GM18505 (cell line): ENCODE measurements around the gene SYNJ2.

Source experiments
- ATAC-seq: cut with Tn5 transposase; IDR thresholded peaks from one replicate; pipeline ENCODE4 v1.9.1; 2021; ENCODE audit not compliant: unreplicated experiment
- POLR2A ChIP-seq: IDR thresholded peaks from 4 replicates; pipeline ENCODE4 v1.6.1; 2011; ENCODE audit warnings: borderline replicate concordance; ENCODE audit not compliant: insufficient read depth, insufficient read length; ENCODE audit errors: extremely low read depth

SYNJ2 gene

DNA sequence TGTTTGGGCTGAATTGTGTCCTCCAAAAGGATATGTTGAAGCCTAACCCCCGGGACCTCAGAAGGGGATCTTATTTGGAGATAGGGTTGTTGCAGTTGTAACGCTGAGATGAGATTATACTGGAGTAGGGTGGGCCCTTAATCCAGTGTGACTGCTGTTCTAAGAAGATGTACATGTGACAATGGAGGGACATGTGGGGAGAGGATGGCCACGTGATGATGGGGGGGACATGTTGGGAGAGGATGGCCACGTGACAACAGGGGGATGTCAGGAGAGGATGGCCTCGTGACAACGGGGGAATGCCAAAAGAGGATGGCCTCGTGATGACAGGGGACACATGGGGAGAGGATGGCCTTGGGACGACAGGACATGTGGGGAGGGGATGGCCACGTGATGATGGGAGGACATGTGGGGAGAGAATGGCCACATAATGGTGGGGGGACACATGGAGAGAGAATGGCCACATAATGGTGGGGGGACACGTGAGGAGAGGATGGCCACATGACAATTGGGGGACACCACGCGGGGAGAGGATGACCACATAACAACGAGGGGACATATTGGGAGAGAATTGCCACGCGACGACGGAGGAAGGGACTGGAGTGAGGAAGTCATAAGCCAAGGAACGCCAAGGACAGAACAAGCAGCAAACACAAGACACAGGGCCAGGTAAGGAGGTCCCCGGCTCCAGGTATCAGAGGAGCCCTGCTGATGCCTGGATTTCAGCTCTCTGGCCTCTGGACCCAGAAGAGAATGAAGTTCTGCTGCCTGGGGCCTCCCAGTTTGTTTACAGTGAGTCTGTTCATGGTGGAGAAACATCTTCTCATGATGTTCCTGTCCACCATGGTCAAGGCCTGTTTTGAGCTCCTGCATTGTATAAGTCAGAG lies 29.2 kb downstream of the SYNJ2 start:
- ATAC-seq: no peak
- no peak for TF ChIP-seq POLR2A

DNA sequence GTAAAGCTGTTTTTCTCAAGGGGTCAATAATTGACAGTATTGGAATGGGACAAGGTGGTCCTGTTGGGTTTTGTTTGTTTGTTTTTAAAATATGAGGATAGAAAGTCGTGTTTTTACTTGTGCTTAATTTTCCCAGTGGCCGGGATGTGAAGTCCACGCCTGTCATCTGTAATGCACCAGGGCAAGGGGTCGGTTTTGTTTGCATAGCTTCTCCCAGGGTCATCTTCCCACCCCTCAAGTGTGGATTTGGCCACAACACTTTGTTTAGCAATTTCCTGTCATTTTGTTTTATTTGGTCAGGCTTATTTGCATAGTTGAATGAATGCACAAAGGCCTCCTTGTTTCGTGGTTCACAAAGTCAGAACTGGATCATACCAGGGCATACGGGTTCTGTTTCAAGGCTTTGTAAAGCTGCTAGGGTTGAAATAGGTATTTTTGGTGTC lies 29.8 kb downstream of the SYNJ2 start:
- no peak for ATAC-seq

DNA sequence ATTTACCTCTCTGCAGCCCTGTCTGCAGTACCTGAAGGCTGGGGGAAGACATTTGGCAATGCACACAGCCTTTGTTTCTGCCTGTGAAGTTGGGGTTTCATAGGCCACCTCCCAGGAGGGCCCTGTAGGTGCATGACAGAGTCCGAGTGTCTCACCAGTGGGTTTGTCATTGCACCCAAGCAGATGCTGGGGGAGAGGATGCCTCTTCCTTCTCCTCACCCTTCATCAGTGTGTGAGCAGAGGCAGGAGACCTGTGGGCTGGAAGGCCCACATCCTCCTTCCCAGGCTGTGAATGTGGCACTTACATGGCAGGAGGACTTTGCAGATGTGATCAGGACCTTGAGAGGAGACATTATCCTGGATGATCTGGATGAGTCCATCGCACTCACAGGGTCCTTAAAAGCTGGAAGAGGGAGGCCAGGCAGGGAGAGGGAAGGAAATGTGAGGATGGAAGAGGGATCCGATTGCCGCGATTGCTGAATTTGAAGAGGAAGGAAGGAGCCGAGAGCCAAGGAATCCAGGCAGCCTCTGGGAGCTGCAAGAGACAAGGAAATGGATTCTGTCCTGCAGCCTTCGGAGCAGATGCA lies 30.4 kb downstream of the SYNJ2 start:
- ATAC-seq: no peak
- no peak for TF ChIP-seq POLR2A

More for the DNA sequence above, 29.8 kb downstream of the SYNJ2 start:
- TF ChIP-seq POLR2A: no peak

GRCh38 chr6:158013904-158014504 lies 32.3 kb downstream of the SYNJ2 start:
- no peak for TF ChIP-seq POLR2A
- no peak for ATAC-seq

- ATAC-seq: no peak
- no peak for TF ChIP-seq POLR2A
These were observed 33.0 kb downstream of the SYNJ2 start for GRCh38 chr6:158014505-158015187.

GRCh38 chr6:158015188-158015506 lies 33.5 kb downstream of the SYNJ2 start:
- no peak for TF ChIP-seq POLR2A

GRCh38 chr6:158016571-158017383 lies 35.1 kb downstream of the SYNJ2 start:
- ATAC-seq: no peak
- TF ChIP-seq POLR2A: no peak

More at GRCh38 chr6:158015188-158015506, 33.5 kb downstream of the SYNJ2 start:
- ATAC-seq: no peak

DNA sequence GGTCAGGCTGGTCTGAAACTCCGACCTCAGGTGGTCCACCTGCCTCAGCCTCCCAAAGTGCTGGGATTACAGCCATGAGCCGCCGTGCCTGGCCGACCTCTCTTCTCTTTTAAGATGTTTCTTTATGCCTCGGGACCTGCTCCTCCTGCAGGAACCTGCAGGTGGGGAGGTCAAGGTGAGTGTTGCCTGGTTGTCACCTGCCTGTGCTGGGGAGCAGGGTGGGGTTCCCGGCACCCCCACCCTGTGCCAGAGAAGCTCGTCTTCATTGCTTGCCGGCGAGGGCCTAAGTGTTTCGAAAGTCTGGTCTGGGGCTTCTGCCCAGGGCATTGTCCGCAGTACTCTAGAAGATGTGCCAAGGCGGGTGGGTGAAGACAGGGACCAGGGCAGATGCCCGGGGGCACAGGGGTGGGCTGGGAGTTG lies 36.0 kb downstream of the SYNJ2 start:
- ATAC-seq: no peak
- no peak for TF ChIP-seq POLR2A

DNA sequence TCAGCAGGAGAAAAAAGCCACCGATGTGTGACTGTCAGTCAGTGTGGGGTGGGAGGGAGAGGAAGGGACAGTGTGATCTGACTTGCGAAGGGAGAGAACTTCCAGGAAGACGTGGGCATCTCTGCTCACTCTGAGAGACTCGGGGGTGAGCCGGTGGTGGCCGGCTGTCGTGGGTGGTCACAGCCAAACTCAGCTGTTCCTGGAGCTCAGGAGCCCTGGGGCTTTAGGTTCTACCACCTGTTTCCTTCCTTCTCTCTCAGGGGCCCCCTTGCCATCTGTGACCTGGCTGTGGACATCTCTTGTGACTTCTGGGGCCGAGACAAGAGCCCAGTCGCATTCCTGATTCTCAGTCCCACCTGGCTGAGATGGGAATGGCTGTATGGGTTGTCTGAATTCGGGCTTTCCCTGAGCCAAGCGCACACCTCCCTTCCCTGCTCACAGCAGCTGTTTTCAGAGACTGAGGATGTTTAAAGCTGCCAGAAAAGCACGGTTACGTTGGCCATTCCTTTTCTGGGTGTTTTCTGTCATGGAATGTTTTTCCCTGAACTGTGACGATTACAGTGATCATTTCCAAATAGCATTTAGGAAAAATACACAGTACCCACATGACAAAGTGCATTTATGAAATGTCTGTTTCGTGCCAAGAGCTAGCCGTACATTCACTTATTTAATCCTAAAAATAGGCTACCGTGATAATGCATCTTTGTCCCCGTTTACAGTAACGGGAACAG lies 36.5 kb downstream of the SYNJ2 start:
- no peak for ATAC-seq
- TF ChIP-seq POLR2A: no peak

GRCh38 chr6:158018851-158019361 lies 37.2 kb downstream of the SYNJ2 start:
- no peak for ATAC-seq
- TF ChIP-seq POLR2A: no peak

- no peak for TF ChIP-seq POLR2A
- ATAC-seq: no peak
These were observed 37.8 kb downstream of the SYNJ2 start for GRCh38 chr6:158019416-158019815.

- ATAC-seq: no peak
- no peak for TF ChIP-seq POLR2A
These were observed 38.6 kb downstream of the SYNJ2 start for GRCh38 chr6:158020272-158020711.
